ENCODE measurements around the gene KRT6A.
"Not testable (repeated sequence)": the region's sequence is repeated elsewhere in the genome, so short reads cannot be mapped to it uniquely, and the experiment has no call there.

The KRT6A gene

GRCh38 chr12:52454411-52455201 is 38.5 kb downstream of the KRT6A start:
- no peak for DNase-seq

DNA sequence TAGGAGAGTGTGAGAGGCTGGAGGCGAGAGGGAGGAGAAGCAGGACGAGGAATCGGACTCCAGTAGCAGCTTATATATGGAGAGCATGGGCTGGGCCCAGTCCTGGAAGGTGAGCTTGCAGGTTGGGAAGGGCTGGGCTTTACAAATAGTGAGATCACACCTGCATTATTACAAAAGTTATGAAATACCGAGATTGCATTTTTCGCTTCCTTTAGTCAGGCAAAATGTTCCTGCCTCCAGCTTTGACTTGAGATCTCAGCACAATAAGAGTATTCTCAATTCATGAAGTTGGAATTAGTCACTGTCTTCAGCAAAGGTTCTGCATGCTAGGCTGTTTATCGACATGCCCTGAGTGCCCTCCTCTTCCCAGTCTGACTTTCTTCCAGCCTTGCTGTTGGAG is 41.0 kb downstream of the KRT6A start, which contains the start of gene KRT6B:
Gene KRT6B (minus strand): TSS at position 46 of the 400 bp plus-strand sequence. CDS start 68 bp downstream, outside the sequence.
- DNase-seq, result no peak

DNA sequence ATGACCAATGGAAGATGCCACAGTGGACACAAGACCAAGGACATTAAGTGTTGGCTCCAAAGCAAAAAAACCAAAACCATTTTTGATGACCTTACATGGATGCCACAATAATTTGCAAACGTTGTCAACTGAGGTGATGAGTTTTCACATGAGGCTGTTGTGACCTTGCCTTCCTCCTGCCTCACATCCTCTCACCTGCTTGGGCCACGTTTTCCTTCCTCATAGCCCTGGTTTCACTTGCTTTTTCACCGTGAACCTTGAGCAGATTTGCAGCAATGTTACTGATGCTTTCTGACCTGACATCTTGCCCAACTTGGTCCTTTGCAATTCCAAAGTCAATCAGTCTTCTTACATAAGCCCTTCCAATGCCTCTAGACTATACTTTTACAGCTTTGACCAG is 44.8 kb downstream of the KRT6A start:
- DNase-seq, result no peak

DNA sequence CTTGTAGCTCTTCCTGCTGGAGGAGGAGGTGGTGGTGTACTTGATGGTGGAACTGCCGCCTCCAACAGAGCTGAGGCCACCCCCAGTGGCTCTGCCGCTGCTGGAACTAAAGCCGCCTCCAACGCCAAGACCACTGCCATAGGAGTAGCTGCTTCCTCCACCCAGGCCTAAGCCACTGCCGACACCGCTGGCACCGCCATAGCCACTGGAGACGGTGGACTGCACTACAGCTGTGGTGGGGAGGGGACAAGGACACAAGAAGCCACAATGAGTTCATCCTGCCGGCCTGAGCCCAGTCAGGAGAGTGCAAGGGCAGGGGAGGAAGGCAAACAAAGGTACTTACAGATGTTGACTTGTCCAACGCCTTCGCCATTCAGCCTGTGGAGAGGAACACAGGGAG is 45.9 kb downstream of the KRT6A start:
- DNase-seq, result not testable (repeated sequence)

- DNase-seq, result no peak
These were observed 46.6 kb downstream of the KRT6A start for GRCh38 chr12:52446367-52447045.

GRCh38 chr12:52445876-52446275 is 47.2 kb downstream of the KRT6A start:
- no peak for DNase-seq

- DNase-seq, result no peak
These were observed 48.1 kb downstream of the KRT6A start for GRCh38 chr12:52444647-52445595.

DNA sequence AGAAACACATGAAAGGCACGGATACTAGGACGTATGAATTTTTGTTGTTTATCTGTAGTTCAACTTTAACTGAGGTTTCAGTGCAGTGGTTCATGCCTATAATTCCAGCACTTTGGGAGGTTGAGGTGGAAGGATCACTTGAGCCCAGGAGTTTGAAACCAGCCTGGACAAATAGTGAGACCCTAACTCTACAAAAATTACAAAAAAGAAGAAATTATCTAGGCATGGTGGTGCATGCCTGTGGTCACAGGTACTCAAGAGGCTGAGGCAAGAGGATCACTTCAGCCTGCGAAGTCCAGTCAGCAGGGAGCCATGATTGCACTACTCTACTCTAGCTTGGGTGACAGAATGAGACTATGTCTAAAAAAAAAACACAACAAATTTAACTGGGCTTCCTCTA is 49.1 kb downstream of the KRT6A start:
- no peak for DNase-seq

GRCh38 chr12:52442600-52443061 is 50.4 kb downstream of the KRT6A start:
- no peak for DNase-seq

DNA sequence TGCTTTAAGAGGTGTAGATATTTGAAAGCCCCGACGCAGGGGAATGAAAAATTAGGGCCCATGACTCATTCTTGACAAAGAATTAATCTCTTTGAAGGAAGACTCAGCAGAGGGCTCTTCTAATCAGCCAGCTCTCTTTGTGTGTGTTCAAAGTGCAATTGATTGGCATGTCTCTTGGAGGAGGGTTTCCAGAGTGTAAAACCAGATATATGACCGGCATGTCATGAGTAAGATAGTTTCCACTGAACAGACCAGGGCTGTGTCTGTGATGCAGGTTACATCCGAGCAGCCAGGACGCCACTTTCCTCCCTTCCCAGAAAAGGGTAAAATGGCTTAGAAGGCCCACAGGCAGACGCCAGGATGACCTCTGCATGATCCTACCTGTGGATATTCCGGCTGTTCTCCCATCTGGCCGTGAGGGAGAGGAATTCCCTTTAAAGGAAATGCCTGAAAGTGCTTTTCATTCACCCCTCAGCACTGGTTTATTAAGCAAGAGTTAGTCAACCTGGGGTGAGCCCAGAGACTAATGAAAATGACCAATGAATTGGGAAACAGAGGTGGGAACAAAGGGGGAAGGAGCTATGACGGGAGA is 51.6 kb downstream of the KRT6A start:
- DNase-seq, result no peak

- no peak for DNase-seq
These were observed 52.2 kb downstream of the KRT6A start for GRCh38 chr12:52440821-52441319.

DNA sequence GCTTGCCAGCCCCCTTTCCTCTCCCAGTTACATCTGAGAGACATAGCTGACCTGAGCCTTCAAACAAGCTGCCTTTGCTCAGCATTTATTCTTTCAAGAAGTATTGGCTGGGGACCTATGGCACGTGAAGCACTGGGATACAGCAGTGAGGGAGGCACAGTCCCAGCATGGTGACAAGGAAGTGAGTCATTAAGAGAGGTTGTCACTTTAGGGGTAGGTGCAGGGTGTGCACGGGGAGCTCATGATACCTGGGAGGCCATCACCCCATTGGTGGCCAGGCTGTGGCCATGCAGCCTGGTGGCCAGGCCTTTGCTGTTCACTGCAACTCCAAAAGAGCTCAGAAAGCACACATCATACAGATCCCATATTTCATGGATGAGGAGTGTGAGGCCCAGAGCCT is 53.2 kb downstream of the KRT6A start:
- no peak for DNase-seq

DNA sequence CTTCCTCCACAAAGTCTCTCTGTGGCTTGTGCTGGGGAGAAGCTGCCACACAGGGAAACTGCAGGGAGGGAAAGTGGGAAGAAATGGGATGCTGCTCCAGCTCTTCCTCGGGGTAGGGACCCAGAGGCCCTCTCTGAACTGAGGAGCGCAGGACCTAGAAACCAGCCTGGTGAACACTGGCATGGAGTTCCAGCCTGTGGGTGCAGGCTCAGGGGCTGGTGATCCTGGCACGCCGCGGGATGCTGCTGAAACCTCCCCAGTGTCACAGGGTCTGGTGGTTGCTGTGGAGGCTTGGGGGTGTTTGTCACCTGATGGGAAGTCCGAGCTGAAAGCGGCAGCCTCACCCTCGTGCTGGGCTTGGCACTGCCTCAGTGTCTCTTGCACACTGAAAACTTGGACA is 53.6 kb downstream of the KRT6A start:
- no peak for DNase-seq

GRCh38 chr12:52438305-52439301 is 54.5 kb downstream of the KRT6A start:
- DNase-seq, result no peak

DNA sequence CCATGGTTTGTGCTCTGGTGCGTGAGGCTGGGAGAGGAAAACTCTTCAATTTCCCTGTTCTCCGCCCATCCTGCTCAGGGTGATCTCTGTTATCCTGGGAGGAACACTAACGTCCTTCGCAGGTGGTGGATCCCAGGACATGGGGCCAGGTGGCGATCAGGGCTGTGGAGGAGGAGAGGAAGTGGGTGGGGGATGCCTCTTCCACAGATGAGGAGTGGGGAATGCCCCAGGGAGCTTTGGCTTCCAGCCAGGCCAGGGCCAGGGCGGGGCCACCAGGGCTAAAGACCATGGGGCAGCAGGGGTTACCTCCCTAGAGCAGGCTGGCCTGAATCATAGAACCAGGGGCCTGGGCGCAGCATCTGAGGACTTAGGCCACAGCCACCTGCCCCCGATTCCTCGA is 55.5 kb downstream of the KRT6A start:
- DNase-seq, result no peak
